GM18498 (cell line): Measurements from ENCODE around the gene PYGB.
"Not testable (repeated sequence)": the region's sequence is repeated elsewhere in the genome, so short reads cannot be mapped to it uniquely, and the experiment has no call there.

Source experiments
- ATAC-seq: cut with Tn5 transposase; IDR thresholded peaks from one replicate; pipeline ENCODE4 v1.9.1; 2021; ENCODE audit warnings: mild to moderate bottlenecking, moderate library complexity; ENCODE audit not compliant: unreplicated experiment

PYGB gene

GRCh38 chr20:25325997-25326396 lies 78.1 kb downstream of the PYGB start:
- no peak for ATAC-seq

GRCh38 chr20:25327521-25328235 lies 79.8 kb downstream of the PYGB start:
- no peak for ATAC-seq

GRCh38 chr20:25328954-25329498 lies 81.1 kb downstream of the PYGB start:
- no peak for ATAC-seq

GRCh38 chr20:25334972-25335371 lies 87.1 kb downstream of the PYGB start:
- not testable (repeated sequence) for ATAC-seq

GRCh38 chr20:25336561-25337422 lies 88.9 kb downstream of the PYGB start:
- no peak for ATAC-seq

- no peak for ATAC-seq
These were observed 90.5 kb downstream of the PYGB start for GRCh38 chr20:25338112-25339023.

- no peak for ATAC-seq
These were observed 91.7 kb downstream of the PYGB start for GRCh38 chr20:25339608-25340007.

- no peak for ATAC-seq
These were observed 92.5 kb downstream of the PYGB start for GRCh38 chr20:25340380-25340779.

GRCh38 chr20:25341716-25342680 lies 94.1 kb downstream of the PYGB start:
- ATAC-seq: no peak

- no peak for ATAC-seq
These were observed 96.7 kb downstream of the PYGB start for GRCh38 chr20:25344634-25345033.

- ATAC-seq: no peak
These were observed 97.8 kb downstream of the PYGB start for GRCh38 chr20:25345721-25346120.

GRCh38 chr20:25346349-25346748 lies 98.5 kb downstream of the PYGB start:
- no peak for ATAC-seq
